Fibroblast of skin of right biceps (primary cell): ENCODE results near the gene RNF144A.
"Not testable (repeated sequence)": the region's sequence is repeated elsewhere in the genome, so short reads cannot be mapped to it uniquely, and the experiment has no call there.

Experiments
- DNase-seq: peaks from one replicate; pipeline ENCODE4 v3.0.0-alpha.2; 2013

Gene RNF144A, protein sequence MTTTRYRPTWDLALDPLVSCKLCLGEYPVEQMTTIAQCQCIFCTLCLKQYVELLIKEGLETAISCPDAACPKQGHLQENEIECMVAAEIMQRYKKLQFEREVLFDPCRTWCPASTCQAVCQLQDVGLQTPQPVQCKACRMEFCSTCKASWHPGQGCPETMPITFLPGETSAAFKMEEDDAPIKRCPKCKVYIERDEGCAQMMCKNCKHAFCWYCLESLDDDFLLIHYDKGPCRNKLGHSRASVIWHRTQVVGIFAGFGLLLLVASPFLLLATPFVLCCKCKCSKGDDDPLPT

DNA sequence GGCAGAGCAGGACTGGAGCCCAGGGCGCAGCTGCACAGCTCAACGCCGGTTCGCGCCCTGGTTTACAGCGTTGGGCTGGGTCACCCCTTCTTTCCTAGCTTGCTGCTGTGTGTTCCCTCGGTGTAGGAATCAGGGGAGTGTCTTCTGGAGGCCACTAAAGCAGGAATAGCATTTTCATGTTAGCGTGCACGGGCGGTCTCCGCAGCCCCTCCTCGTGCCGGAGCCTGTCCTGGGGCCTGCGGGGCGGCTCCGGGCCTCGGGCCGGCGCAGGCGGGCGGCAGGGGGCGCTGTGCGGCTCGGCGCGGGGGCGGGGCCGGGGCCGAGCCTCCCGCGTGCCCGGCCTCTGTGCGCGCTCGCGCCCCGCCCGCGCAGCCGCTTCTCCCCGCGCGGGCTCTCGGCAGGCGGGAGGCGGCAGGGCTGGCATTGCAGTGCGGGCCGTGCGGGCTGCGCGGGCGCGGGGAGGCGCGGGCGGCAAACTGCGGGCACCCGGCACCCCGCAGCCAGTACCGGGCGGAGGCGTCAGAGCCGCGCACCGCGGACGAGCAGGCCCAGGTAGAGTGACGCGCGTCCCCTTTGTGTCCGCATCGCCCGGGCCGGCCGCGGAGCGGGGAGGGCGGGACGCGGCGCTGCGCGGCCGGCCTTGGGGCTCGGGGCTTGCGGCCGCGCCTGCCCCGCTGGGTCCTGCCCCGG lies at the start of gene RNF144A:
RNF144A (plus strand) TSS at position 342 of the 690 bp plus-strand sequence. CDS start 79,515 bp downstream, outside the sequence.
- DNase-seq = peak; percentile 54

DNA sequence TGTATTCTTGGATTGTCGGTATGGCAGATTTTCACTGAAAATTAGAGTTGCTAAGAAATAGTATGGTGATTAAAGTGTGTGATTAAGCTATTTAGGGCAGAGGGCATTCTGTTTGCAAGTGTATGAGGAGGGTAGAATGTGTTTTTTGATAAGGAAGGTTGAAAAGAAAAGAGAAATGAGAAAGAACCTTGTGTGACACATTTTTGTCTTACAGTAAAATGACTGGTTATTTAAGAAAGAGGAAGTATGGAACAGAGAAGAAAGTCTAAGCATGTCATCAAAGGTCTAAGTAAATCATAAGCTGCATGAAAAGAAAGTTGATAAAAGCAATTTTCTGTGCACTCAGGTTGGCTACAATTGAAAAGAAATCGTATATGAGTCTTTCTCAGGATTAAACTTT lies 44.8 kb upstream of the RNF144A start:
- no peak for DNase-seq

DNA sequence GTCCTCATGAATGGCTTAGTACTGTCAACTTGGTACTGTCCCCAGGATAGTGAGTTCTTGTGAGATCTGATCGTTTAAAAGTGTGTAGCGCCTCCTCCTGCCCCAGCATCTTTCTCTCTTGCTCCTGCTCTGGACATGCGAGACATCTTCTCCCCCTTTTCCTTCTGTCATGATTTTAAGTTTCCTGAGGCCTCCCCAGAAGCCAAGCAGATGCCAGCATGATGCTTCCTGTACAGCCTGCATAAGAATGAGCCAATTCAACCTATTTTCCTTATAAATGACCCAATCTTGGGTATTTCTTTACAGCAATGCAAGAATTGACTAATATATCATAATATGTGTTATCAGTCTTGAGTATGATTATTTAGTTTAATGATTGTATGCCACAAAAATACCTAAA lies 43.2 kb upstream of the RNF144A start:
- DNase-seq = no peak

DNA sequence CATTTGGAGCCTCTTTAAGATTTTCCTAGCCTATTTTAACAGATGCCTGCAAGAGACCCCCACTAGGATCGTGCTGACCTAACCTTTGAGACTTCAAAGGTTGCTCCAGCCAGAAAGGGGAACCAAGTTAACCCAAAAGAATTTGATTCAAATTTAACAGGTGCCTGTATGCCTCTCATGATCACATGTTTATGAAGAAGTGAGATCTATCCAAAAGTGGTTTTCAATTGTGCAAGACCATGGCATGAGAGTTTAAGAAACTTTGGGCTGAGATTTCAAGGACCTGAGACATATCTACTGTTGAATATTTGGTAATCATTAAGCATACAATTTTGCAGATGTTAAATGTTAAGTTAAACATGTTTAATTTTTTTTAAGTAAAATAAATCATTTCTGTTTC lies 40.9 kb upstream of the RNF144A start:
- DNase-seq = no peak

DNA sequence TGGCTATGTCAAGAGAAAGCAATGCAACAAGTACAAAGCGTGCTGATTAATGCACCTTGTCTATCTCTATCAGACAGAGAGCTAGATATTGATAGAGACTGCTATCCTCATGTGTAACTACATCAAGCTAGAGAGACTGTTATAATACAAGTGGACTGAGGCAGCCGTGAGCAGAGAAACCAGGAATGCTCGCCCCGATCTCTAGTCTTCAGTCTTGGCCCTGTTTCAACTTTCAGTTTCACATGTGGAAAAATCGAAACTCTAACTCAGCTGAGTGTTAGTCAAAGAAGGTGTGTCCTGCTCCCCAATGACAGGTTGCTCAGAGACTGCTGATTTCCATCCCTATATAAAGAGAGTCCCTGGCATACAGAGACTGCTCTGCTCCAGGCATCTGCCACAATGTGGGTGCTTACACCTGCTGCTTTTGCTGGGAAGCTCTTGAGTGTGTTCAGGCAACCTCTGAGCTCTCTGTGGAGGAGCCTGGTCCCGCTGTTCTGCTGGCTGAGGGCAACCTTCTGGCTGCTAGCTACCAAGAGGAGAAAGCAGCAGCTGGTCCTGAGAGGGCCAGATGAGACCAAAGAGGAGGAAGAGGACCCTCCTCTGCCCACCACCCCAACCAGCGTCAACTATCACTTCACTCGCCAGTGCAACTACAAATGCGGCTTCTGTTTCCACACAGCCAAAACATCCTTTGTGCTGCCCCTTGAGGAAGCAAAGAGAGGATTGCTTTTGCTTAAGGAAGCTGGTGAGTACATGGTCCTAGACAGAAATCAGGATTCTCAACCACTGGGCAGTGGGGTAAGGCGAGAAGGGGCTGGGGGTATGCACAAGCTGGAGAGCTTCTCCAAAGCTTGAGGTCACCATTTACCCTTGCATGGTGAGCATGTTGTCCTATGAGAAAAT lies 39.6 kb upstream of the RNF144A start, which contains the start of gene RSAD2:
RSAD2 (plus strand) TSS at position 376 of the 903 bp plus-strand sequence; CDS start at position 400, 24 bp downstream.
- peak; percentile 24 for DNase-seq

DNA sequence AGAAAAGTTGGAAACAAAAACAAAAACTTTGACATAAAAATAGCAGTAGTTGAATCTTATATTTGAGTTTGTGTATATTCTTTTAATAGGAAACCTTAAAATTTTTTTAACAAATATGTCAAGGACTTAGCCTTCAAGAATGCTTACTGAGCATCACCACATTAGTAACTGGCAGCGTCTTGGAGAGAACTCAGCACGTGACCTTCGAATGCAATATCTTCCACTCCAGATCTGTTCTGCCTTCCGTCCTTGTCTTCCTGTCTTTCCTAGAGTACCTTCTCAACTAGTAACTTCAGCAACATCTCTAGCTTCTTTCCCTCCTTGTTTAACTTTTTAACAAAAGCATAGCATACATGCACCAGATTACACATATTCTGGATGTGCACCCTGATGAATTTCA lies 38.7 kb upstream of the RNF144A start:
- DNase-seq = no peak

DNA sequence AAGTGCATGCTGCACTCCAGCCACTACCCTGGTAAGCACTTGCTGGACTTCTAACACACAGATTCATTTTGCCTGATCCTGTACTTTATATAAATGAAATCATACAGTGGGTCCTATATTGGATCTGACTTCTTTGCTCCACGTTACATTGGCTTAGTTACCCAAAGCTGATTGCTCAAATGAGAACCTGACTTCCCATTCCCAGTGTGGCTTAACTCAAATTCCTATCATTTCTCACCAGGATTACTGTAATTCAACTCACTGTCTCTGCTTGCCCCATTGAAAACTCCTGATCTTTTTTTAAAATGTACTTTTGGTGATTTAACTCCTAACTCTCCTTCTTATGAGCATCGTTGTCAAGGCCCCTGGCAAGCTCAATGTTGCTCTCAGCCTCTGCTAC lies 38.2 kb upstream of the RNF144A start:
- peak; percentile 5 for DNase-seq

DNA sequence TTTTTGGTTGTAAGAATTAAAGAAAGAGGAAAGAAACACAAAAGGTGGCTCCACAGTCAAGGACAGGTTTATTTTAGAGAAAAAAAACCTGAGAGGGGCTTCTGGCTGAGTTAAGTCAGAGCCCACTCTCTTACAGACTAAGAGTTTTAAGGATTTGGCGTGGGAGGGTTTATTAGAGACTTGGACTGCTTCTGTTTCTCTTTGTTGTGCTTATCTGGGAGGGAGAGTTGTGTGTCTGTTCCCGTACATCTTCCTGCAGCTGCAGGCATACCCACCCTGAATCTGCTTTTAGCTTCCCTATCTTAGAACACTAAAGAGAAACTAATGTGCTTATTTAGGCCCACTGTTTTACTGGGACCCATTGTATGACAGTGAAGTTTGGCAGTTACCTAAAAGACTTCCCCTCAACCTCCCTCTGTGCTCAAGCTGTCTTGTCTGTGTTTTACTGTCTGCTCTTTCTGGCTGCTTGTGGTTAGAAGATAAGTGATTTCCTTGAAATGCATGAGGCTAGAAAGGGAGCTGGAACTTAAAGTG lies 36.9 kb upstream of the RNF144A start:
- DNase-seq = no peak

DNA sequence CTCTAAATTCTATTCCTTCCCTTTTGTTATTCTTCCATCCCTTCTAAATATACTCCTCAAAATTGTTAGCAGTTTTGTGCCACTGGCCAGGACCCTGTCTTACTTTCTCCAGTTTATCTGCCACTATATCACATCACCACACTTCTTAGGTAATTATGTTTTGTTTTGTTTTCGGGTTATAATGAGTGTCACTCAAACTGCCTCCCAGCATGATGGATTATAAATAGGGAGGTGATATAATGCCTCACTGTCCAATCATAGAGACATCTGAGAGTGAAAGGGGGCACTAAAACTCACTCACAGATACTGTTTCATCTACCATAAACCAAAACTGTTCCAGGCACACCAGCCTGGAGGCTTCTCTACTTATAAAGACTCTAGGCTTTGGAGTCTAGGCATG lies 36.2 kb upstream of the RNF144A start:
- no peak for DNase-seq

DNA sequence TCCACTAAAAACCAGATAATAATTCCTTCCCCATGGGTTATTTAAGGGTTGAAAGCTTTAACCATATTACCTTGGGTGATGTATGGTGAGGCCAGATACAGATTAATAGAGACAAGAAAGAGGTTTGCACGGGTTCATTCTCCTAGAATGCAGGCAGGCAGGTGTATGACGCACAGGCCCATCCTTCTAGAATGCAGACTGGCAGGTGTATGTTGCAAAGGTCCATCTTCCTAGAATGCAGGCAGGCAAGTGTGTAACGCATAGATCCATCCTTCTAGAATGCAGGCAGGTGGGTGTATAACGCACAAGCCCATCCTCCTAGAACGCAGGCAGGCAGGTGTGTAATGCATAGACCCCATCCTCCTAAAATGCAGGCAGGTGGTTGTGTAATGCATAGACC lies 35.7 kb upstream of the RNF144A start:
- no peak for DNase-seq

DNA sequence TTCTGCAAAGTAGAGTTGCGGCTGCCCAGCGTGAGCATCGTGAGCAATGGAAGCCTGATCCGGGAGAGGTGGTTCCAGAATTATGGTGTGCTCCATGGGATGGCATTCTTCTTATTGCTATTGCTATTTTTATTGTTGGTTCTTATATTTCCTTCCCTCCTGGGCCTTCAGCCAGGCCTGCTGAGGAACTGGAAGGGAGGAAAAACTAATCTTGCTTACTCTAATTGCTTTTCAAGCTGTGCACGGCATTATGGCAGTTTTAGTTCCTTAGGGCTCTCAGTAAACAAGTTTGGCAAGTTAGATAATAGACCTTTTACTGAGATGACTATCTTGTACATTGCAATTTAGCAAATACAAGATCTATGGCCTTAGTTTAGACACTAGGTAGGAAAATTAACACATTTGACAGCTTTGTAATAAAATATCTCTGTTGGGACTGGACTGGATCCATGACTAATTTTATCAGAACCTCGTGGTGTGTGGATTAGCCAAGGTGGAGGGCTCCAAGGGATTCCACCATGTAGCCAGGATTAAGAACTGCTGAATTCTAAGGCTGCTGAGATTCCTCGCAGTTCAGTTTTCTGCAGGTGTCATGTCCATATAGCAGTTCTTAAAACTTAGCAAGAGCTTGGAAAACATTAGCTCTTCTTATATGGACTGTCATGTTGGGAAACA lies 33.6 kb upstream of the RNF144A start:
- no peak for DNase-seq

DNA sequence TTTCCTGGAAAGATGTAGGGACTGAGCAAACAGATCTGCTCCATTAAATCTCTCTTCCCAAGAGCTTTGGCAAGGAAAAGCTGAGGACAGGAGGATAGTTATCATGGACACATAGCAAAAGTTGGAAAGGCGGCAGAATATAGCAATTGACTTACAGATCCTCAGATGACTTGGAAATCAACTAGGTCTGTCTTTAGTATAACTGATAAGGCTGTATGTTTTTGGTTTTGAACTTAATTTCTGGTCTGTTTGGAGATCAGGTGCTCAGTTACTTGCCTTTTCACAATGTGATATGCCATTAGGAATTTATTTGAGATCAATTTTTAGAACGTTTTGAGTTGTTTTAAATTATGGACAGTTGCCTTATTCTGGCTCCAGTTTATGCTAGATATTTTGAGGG lies 31.7 kb upstream of the RNF144A start:
- DNase-seq = no peak

DNA sequence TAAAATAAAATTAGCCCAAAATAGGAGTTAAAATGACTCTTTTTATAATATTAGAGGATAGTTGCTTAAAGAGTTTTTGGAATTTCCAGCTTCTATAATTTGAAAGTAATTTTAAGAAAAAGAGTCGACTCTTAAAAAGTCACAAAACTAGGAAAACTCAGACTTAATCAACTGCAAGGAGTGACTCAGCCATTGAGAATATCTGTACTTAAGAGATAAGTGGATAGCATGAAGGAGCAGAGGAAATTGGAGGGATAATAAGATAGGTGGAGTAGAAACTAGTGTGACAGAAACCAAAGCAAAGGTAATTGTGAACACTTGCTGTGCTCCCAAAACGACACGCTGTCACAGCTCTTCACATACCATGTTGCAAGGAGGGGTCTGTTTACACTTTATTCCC lies 31.2 kb upstream of the RNF144A start:
- no peak for DNase-seq

DNA sequence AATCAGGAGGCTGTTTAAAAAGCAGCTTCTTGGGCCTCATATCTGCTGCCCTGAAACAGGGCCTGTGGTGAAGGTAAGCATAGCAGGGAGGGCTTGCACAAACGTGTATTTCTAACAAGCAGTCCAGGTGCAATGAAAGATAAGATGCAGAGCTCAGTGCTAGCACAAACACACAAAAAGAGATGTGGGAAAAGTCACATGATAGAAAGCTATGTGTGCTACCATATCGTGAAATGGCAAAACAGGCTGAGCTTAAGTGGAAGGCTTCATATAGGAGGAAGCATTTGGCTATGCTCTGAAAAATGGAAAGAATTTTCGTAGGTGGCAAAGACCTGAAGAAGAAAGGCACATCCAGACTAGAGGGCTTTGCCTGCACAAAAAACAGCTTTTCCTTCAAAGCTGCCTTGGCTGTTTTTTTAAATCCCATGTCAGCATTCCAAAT lies 29.4 kb upstream of the RNF144A start:
- DNase-seq = no peak

DNA sequence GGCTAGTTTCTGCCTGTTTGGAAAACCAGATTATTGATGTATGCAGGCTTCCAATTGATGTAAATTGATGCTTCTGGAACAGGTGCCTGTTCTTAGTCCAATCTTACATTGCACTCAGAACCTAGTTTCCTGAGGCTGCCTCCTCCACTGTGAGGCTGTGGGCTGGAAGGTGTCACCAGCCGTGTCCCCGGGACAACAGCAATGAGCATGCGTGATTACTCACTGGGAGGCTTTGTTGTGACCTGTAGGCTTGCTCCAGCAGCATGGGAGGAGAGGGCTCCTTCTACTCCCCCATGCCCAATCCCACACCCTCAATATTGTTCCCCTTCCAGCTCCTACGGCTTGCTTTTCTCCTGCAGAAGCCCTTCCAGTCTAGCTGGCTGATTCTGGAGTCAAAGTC lies 28.5 kb upstream of the RNF144A start:
- no peak for DNase-seq

DNA sequence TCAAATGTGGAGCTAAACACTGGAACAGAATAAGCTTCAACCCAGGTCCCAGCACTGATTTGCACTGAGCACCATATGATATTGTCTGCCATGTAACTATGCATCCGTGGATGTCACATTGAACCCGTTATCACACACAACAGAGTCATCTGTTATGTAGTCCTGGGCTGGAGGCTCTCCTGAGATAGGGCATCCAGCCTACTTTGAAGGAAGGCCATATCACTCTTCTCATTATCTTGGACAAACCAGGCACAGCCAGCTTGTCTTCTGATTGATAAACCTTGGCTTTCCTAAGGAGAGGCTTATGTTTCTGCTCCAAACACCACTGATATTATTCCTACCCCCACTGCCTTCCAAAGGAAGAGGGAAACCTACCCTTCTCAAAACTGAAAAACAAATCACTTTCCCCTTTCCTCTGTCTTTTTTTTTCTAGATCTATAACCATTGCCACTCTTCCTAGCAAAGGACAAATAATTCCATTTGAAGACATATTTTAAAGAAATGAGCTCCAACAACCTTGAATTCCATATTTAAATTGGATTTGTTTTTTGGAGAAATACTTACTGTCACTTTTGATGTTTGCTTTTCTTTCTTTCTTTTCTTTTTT lies 23.2 kb upstream of the RNF144A start:
- DNase-seq = no peak

DNA sequence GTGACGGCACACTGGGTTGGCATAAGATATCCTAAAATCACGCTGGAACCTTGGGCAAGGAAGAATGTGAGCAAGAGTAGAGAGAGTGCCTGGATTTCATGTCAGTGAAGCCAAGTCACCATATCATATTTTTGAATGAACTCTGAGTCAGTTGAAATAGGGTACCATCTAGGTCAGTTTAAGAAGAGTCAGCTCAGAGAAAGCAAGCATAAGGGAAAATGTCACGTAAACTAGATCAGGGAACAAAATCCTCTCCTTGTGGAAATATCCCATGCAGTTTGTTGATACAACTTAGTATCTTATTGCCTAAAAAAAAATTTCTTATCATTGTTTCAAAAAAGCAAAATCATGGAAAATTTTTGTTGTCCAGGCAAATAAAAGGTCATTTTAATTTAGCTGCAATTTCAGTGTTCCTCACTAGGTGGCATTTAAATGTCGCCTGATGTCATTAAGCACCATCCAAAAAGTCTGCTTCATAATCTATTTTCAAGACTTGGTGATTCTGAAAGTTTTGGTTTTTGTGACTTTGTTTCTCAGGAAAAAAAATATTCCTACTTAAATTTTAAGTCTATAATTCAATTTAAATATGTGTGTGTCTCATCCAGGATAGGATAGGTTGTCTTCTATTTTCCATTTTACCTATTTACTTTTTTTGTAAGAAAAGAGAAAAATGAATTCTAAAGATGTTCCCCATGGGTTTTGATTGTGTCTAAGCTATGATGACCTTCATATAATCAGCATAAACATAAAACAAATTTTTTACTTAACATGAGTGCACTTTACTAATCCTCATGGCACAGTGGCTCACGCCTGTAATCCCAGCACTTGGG lies 20.1 kb upstream of the RNF144A start:
- peak; percentile 44 for DNase-seq

DNA sequence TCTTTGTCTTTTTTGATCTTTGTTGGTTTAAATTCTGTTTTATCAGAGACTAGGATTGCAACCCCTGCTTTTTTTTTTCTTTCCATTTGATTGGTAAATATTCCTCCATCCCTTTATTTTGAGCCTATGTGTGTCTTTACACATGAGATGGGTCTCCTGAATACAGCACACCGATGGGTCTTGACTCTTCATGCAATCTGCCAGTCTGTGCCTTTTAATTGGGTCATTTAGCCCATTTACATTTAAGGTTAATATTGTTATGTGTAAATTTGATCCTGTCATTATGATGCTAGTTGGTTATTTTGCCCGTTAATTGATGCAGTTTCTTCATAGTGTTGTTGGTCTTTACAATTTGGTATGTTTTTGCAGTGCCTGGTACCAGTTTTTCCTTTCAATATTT lies 14.6 kb upstream of the RNF144A start:
- not testable (repeated sequence) for DNase-seq

DNA sequence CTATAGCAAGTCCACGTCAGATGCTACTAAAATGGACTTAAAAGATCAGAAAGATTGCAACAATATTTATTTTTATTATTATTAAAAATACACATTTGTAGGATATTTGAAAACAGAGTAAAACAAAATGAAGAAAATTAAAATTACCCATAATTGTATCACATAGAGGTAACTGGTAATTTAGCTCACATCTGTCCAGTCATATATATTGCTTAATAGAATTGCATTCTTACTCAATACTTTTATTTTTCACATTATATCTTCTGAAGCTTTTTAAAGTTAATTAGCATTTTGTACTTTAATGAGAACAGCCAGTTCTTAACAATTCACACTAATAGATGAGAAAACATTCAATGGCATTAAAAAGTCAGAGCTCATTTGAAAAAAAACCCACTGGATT lies 11.5 kb upstream of the RNF144A start:
- DNase-seq = no peak

DNA sequence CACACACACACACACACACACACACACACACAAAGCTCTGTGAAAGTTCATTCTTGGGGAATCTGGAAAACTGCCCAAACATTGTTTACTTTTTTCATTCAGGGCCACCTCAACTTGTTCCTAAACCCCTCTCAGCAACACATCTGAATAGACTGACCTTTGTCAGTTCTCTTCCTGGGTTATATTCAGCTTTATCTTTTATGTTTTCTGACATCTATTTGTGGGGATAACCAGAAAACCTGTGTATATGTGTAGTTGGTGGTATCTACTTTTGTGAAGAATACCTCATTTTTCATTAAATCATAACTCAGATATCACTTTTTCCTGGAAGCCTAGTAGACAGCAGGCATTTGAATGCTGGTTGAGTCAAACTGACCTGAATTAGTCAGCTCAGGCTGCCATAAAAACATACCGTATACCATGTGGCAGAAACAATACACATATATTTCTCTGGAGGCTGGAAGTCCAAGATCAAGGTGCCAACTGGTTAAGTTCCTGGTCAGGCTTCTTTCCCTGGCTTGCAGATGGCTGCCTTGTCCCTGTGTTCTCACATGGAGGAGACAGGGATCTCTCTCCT lies 11.0 kb upstream of the RNF144A start:
- no peak for DNase-seq

DNA sequence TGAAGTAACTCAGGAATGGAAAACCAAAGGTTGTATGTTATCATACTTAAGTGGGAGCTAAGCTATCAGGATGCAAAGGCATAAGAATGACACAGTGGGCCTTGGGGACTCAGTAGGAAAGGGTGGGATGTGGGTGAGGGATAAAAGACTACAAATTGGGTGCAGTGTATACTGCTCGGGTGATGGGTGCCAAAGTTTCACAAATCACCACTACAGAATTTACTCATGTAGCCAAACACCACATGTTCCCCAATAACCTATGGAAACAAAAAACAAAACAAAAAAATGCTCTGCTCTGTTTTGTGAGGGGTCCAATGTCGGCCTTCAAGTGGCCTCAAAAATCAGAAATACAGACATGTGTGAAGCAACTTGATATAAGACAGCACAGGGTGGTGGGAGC lies 8.9 kb upstream of the RNF144A start:
- no peak for DNase-seq
